Measurements from ENCODE around the gene TLK1. TPM values are rescaled to one million over a fixed set of nuclear protein-coding genes. Genes with fewer than 3 reads are reported as not detected.

TLK1 gene
- total RNA-seq, 1 donor from 2014 or later: 35.8 TPM

- intact Hi-C loops (cut with DNase I): no loop called here
Observed at GRCh38 chr2:171025214-171025613, 135.5 kb downstream of the TLK1 start.

GRCh38 chr2:171018522-171018921 lies 142.2 kb downstream of the TLK1 start:
- Histone ChIP-seq H3K27ac (no peak overlapping the region), H3K4me3 (no peak overlapping the region), H3K9me3 (no peaks in the 10 kb centered on the region), H3K27me3 (no peaks in the 10 kb centered on the region), H3K36me3 (peaks cover 0 to 14% of the 10 kb centered on the region in 2 donors), H3K4me1 (no peaks in the 10 kb centered on the region)
- TF ChIP-seq POLR2AphosphoS5 (IDR thresholded peaks at IDR 0.05; ENCODE audit: insufficient read depth in 1 of 2, low read depth in 1 of 2) (no peak), POLR2A (IDR thresholded peaks at IDR 0.05) (no peak)
- TF ChIP-seq, protein P1, sequence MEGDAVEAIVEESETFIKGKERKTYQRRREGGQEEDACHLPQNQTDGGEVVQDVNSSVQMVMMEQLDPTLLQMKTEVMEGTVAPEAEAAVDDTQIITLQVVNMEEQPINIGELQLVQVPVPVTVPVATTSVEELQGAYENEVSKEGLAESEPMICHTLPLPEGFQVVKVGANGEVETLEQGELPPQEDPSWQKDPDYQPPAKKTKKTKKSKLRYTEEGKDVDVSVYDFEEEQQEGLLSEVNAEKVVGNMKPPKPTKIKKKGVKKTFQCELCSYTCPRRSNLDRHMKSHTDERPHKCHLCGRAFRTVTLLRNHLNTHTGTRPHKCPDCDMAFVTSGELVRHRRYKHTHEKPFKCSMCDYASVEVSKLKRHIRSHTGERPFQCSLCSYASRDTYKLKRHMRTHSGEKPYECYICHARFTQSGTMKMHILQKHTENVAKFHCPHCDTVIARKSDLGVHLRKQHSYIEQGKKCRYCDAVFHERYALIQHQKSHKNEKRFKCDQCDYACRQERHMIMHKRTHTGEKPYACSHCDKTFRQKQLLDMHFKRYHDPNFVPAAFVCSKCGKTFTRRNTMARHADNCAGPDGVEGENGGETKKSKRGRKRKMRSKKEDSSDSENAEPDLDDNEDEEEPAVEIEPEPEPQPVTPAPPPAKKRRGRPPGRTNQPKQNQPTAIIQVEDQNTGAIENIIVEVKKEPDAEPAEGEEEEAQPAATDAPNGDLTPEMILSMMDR (IDR thresholded peaks at IDR 0.05): no peak
- intact Hi-C loops (cut with DNase I): no loop called here
- DNase-seq (ENCODE audit: extremely low spot score in 2 of 2): no peak

More at GRCh38 chr2:171025214-171025613, 135.5 kb downstream of the TLK1 start:
- TF ChIP-seq, protein P1 (IDR thresholded peaks at IDR 0.05): no peak
- Histone ChIP-seq H3K27me3 (no peaks in the 10 kb centered on the region), H3K9me3 (no peaks in the 10 kb centered on the region), H3K4me3 (no peak overlapping the region), H3K4me1 (no peaks in the 10 kb centered on the region), H3K36me3 (peaks cover 0 to 9% of the 10 kb centered on the region in 2 donors), H3K27ac (no peak overlapping the region)
- no peak for DNase-seq (ENCODE audit: extremely low spot score in 2 of 2)

DNA sequence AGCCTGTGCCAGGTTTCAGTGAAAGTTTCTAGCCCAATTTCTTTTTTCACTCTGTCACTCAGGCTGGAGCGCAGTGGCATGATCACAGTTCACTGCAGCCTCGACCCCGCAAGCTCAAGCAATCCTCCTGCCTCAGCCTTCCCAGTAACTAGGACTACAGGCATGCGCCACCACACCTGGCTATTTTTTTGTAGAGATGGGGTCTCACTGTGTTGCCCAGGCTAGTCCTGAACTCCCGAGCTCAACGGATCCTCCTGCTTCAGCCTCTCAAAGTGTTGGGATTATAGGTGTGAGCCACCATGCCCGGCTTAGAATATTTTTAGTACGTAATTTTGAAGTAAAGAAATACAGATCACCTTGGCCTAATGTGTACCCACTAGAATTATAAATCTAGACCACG lies 144.6 kb downstream of the TLK1 start:
- intact Hi-C loops (cut with DNase I): no loop called here
- DNase-seq (ENCODE audit: extremely low spot score in 2 of 2): no peak
- Histone ChIP-seq H3K9me3 (no peaks in the 10 kb centered on the region), H3K36me3 (peaks cover 0 to 14% of the 10 kb centered on the region in 2 donors), H3K27me3 (no peaks in the 10 kb centered on the region), H3K27ac (no peak overlapping the region), H3K4me1 (no peaks in the 10 kb centered on the region), H3K4me3 (no peak overlapping the region)
- TF ChIP-seq, protein P1 (IDR thresholded peaks at IDR 0.05): no peak
- TF ChIP-seq POLR2AphosphoS5 (IDR thresholded peaks at IDR 0.05; ENCODE audit: insufficient read depth in 1 of 2, low read depth in 1 of 2) (no peak), POLR2A (IDR thresholded peaks at IDR 0.05) (no peak)

GRCh38 chr2:171013851-171014250 lies 146.8 kb downstream of the TLK1 start:
- H3K36me3 ChIP-seq: peaks cover 0 to 14% of the 10 kb centered on the region in 2 donors
- TF ChIP-seq POLR2AphosphoS5 (IDR thresholded peaks at IDR 0.05; ENCODE audit: insufficient read depth in 1 of 2, low read depth in 1 of 2) (no peak), POLR2A (IDR thresholded peaks at IDR 0.05) (no peak)
- TF ChIP-seq, protein P1 (IDR thresholded peaks at IDR 0.05): no peak
- intact Hi-C loops (cut with DNase I): no loop called here

DNA sequence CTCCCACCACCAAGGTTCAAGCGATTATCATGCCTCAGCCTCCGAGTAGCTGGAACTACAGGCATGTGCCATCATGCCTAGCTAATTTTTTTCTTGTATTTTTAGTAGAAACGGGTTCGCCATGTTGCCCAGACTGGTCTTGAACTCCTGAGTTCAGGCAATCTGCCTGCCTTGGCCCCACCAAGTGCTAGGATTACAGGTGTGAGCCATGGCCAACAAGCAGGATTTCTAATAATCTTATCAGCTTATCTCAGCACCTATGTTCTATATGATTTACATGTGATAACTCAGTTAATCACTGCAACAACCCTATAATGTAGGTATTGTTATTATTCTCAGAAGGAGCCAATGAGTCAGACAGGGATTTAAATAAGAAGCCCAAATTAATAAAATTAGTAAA lies 151.3 kb downstream of the TLK1 start:
- Histone ChIP-seq H3K9me3 (no peaks in the 10 kb centered on the region), H3K27me3 (no peaks in the 10 kb centered on the region), H3K4me3 (no peak overlapping the region), H3K36me3 (peaks cover 0 to 28% of the 10 kb centered on the region in 2 donors), H3K27ac (no peak overlapping the region), H3K4me1 (no peaks in the 10 kb centered on the region)
- no peak for DNase-seq (ENCODE audit: extremely low spot score in 2 of 2)
- intact Hi-C loops (cut with DNase I): no loop called here
- TF ChIP-seq, protein P1 (IDR thresholded peaks at IDR 0.05): no peak
- no peak for TF ChIP-seq POLR2A (IDR thresholded peaks at IDR 0.05)
- no peak for TF ChIP-seq POLR2AphosphoS5 (IDR thresholded peaks at IDR 0.05; ENCODE audit: insufficient read depth in 1 of 2, low read depth in 1 of 2)

More at GRCh38 chr2:171013851-171014250, 146.8 kb downstream of the TLK1 start:
- DNase-seq (ENCODE audit: extremely low spot score in 2 of 2): no peak
- Histone ChIP-seq H3K27ac (no peak overlapping the region), H3K4me1 (no peaks in the 10 kb centered on the region), H3K4me3 (no peak overlapping the region), H3K27me3 (no peaks in the 10 kb centered on the region), H3K9me3 (no peaks in the 10 kb centered on the region)
